ENCODE data around the gene UNCX.
"Not testable (repeated sequence)": the region's sequence is repeated elsewhere in the genome, so short reads cannot be mapped to it uniquely, and the experiment has no call there.

Gene UNCX

GRCh38 chr7:1259621-1260243, 27.1 kb downstream of the UNCX start:
- DNase-seq: no peak

GRCh38 chr7:1260244-1260635, 27.6 kb downstream of the UNCX start:
- no peak for DNase-seq

- not testable (repeated sequence) for DNase-seq
Measured at GRCh38 chr7:1261036-1261435, 28.4 kb downstream of the UNCX start.

- no peak for DNase-seq
Measured at GRCh38 chr7:1262441-1262840, 29.8 kb downstream of the UNCX start.

GRCh38 chr7:1263391-1263951, 30.8 kb downstream of the UNCX start:
- no peak for DNase-seq

- DNase-seq: no peak
Measured at GRCh38 chr7:1264345-1265280, 31.9 kb downstream of the UNCX start.

- DNase-seq: no peak
Measured at GRCh38 chr7:1267016-1267900, 34.6 kb downstream of the UNCX start.

- no peak for DNase-seq
Measured at GRCh38 chr7:1268076-1268815, 35.6 kb downstream of the UNCX start.

GRCh38 chr7:1268866-1269265, 36.2 kb downstream of the UNCX start:
- DNase-seq: no peak

GRCh38 chr7:1269336-1269890, 36.7 kb downstream of the UNCX start:
- DNase-seq: no peak

GRCh38 chr7:1270181-1270580, 37.5 kb downstream of the UNCX start:
- no peak for DNase-seq

GRCh38 chr7:1271046-1271445, 38.4 kb downstream of the UNCX start:
- DNase-seq: no peak

- DNase-seq: no peak
Measured at GRCh38 chr7:1271656-1272055, 39.0 kb downstream of the UNCX start.

- not testable (repeated sequence) for DNase-seq
Measured at GRCh38 chr7:1272136-1272535, 39.5 kb downstream of the UNCX start.

- no peak for DNase-seq
Measured at GRCh38 chr7:1274121-1274875, 41.6 kb downstream of the UNCX start.

GRCh38 chr7:1274876-1275375, 42.3 kb downstream of the UNCX start:
- no peak for DNase-seq

GRCh38 chr7:1275451-1276381, 43.0 kb downstream of the UNCX start:
- no peak for DNase-seq

GRCh38 chr7:1276626-1277175, 44.0 kb downstream of the UNCX start:
- DNase-seq: no peak

- no peak for DNase-seq
Measured at GRCh38 chr7:1278543-1278942, 45.9 kb downstream of the UNCX start.
